DOHH2 (cell line): ENCODE results near the gene CEP19.

Experiments used
- EZH2phosphoT487 ChIP-seq: fragments of 200-600 bp; sonication (generic); IDR thresholded peaks from 2 replicates; pipeline ENCODE4 v1.6.1; 2017; ENCODE audit warnings: borderline replicate concordance, mild to moderate bottlenecking, antibody characterized with exemption, low read length, moderate library complexity, mixed read lengths
- TF ChIP-seq, protein P1 (sequence below): fragments of 200-600 bp; sonication (generic); IDR thresholded peaks from one replicate; pipeline ENCODE4 v1.5.1; 2014; ENCODE audit warnings: antibody characterized with exemption, mild to moderate bottlenecking, low read depth, low read length; ENCODE audit not compliant: poor library complexity, severe bottlenecking

DNA sequence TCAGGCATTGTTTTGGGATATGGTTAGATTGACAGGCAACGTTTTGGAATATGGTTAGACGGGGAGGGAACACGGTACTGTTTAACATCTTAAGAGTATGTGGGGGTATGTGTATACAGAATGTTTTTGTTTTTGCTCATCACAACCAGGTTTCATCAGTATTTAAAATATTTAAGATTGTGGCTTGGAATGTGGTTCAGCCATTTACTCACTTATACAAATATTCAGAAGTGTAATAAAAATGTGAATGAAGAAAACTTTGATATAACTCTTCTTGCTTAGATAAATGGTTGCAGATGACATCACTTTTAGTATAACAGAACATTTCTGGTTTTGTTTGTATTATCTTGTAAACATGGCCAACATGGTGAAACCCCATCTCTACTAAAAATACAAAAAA lies 23.7 kb upstream of the CEP19 start:
- TF ChIP-seq, protein P1, sequence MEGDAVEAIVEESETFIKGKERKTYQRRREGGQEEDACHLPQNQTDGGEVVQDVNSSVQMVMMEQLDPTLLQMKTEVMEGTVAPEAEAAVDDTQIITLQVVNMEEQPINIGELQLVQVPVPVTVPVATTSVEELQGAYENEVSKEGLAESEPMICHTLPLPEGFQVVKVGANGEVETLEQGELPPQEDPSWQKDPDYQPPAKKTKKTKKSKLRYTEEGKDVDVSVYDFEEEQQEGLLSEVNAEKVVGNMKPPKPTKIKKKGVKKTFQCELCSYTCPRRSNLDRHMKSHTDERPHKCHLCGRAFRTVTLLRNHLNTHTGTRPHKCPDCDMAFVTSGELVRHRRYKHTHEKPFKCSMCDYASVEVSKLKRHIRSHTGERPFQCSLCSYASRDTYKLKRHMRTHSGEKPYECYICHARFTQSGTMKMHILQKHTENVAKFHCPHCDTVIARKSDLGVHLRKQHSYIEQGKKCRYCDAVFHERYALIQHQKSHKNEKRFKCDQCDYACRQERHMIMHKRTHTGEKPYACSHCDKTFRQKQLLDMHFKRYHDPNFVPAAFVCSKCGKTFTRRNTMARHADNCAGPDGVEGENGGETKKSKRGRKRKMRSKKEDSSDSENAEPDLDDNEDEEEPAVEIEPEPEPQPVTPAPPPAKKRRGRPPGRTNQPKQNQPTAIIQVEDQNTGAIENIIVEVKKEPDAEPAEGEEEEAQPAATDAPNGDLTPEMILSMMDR = no peak
- TF ChIP-seq EZH2phosphoT487 = no peak
